GM10266 (cell line): ENCODE results near the gene EPO.

ENCODE experiments used
- DNase-seq: peaks from one replicate; pipeline ENCODE4 v3.0.0; 2012; ENCODE audit errors: extremely low spot score
- CTCF ChIP-seq: IDR thresholded peaks from 2 replicates; pipeline ENCODE4 v1.5.1; 2012; ENCODE audit warnings: mild to moderate bottlenecking, low read depth; ENCODE audit not compliant: control insufficient read depth, insufficient read depth; ENCODE audit errors: missing control alignments

EPO gene

GRCh38 chr7:100684534-100685042 lies 35.7 kb upstream of the EPO start:
- TF ChIP-seq CTCF, result no peak
- DNase-seq, result peak; percentile 19

DNA sequence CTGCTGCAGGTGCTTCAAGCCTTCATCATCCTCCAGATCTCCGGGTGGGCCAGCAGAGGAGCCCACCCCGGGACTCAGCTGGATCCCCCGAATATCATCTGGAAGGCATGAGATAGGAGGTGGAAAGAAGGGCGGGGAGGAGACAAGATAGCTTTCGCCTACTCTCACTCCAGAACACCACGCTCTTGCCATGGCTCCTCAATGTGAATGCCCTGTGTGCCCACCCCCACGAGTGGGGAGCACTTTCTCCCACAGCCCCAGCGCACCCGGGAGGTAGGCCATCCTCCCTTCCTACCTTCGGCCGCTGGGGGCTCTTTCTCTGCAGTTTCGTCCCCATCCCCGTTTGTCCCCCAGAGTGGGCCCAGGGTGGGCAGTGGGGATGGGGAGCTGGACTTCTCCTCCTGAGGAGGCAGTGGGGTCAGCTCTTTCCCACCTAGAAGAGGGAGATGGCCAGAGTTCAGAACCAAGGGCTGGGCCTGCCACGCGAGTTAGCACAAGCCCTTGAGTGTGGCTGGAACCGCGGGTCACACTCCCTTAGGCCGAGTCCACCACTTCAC lies 35.1 kb upstream of the EPO start:
- DNase-seq, result peak; percentile 27
- no peak for TF ChIP-seq CTCF

DNA sequence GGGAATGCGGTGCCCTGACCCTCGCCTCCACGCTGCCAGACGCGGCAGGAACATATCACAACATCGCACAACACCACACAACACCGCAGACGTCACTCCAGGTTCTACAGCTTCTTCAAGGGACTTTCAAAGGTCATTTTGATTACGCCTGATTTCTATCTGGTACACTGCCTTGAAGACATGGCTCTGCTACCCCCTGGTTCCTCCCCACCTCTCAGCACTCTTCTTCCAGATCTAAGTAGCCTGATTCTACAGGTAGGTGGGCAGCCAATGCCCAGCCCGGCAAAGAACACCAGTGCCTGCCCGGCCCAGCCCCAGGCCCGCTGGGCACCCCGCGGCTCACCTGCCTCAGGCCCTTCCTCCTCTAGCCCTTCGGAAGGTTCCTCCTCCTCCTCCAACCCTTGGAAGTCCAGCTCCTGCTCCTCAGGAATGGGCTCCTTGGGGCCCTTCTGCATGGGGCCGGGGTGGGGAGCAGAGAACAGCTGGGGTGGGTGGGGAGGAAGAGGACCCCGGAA lies 34.6 kb upstream of the EPO start:
- no peak for TF ChIP-seq CTCF
- no peak for DNase-seq

- DNase-seq, result no peak
- no peak for TF ChIP-seq CTCF
Measured at GRCh38 chr7:100686201-100686821, 34.0 kb upstream of the EPO start.

DNA sequence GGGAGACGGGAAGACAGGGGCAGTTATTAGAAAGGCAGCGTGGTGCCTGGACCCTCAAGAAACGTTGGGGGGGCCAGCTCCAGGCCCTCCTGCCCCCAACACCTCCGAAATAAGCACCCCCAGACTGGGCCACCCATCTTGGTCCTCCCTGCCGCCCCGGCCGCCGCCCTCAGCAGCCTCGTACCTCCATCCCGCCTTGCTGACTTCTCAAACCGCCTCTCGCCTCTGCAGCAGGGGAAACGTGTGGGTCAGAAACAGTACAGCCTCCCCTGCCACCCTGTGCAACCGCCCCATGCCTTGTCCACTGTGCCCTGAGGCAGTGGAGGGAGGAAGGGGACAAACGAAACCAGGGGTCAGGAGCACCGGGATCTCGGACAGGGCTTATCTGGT lies 33.5 kb upstream of the EPO start:
- no peak for DNase-seq
- no peak for TF ChIP-seq CTCF

GRCh38 chr7:100687261-100687660 lies 33.0 kb upstream of the EPO start:
- no peak for DNase-seq
- no peak for TF ChIP-seq CTCF

- no peak for TF ChIP-seq CTCF
- DNase-seq, result no peak
Measured at GRCh38 chr7:100687751-100688300, 32.4 kb upstream of the EPO start.
